Smooth muscle cell (in vitro differentiated cells): ENCODE results near the gene RGS21. TPM values are rescaled to one million over a fixed set of nuclear protein-coding genes. Genes with fewer than 3 reads are reported as not detected.

ENCODE experiments used
- DNase-seq: peaks from one replicate; lab custom pipeline; 2025; ENCODE audit not compliant: unreplicated experiment; lab: John Stamatoyannopoulos, UW
- H2AFZ ChIP-seq: fragments of 200-600 bp; sonication (generic); 2 replicates; pipeline ENCODE4 v1.6.0; 2016; ENCODE audit warnings: antibody characterized with exemption, low read depth, mild to moderate bottlenecking
- H3F3A ChIP-seq: fragments of 200-600 bp; sonication (generic); 2 replicates; pipeline ENCODE4 v1.6.0; 2017; ENCODE audit warnings: antibody characterized with exemption, low read depth
- H3K27ac ChIP-seq: fragments of 200-600 bp; sonication (generic); 2 replicates; pipeline ENCODE4 v1.5.1; 2016; ENCODE audit warnings: low read depth, mild to moderate bottlenecking
- H3K27me3 ChIP-seq: fragments of 200-600 bp; sonication (generic); 2 replicates; pipeline ENCODE4 v1.6.1; 2016; ENCODE audit warnings: low read depth, mild to moderate bottlenecking
- H3K36me3 ChIP-seq: fragments of 200-600 bp; sonication (generic); 2 replicates; pipeline ENCODE4 v1.5.1; 2016; ENCODE audit warnings: low read depth
- H3K4me1 ChIP-seq: fragments of 200-600 bp; sonication (generic); 2 replicates; pipeline ENCODE4 v1.5.1; 2016; ENCODE audit warnings: low read depth
- H3K4me2 ChIP-seq: fragments of 200-600 bp; sonication (generic); 2 replicates; pipeline ENCODE4 v1.6.0; 2016; ENCODE audit warnings: mild to moderate bottlenecking
- H3K4me3 ChIP-seq: fragments of 200-600 bp; sonication (generic); 2 replicates; pipeline ENCODE4 v1.5.1; 2016; ENCODE audit warnings: mild to moderate bottlenecking
- H3K79me2 ChIP-seq: fragments of 200-600 bp; sonication (generic); 2 replicates; pipeline ENCODE4 v1.6.0; 2016; ENCODE audit warnings: low read depth, mild to moderate bottlenecking
- H3K9ac ChIP-seq: fragments of 200-600 bp; sonication (generic); 2 replicates; pipeline ENCODE4 v1.6.0; 2016; ENCODE audit warnings: low read depth
- H3K9me3 ChIP-seq: fragments of 200-600 bp; sonication (generic); replicated peaks from 2 replicates; pipeline ENCODE4 v1.5.1; 2016; ENCODE audit warnings: low read depth
- H4K20me1 ChIP-seq: fragments of 200-600 bp; sonication (generic); 2 replicates; pipeline ENCODE4 v1.6.0; 2016; ENCODE audit warnings: low read depth
- CTCF ChIP-seq: fragments of 200-600 bp; sonication (generic); IDR thresholded peaks from 2 replicates; pipeline ENCODE4 v1.5.1; 2017; ENCODE audit warnings: borderline replicate concordance, mild to moderate bottlenecking, antibody characterized with exemption; ENCODE audit not compliant: insufficient read depth, poor library complexity, severe bottlenecking
- WGBS: methylation state at CpG from one replicate; pipeline ENCODE4 v1.1.7; 2016; ENCODE audit warnings: low lambda C conversion rate; 5-methylcytosine and 5-hydroxymethylcytosine counted together
- polyA plus RNA-seq: library from polyadenylated mRNA; unstranded; fragments of >200 nt; fragmentation: Nextera tagmentation; extraction: Ambion mirVana; gene quantifications from 2 replicates; pipeline ENCODE4 v1.2.1, GENCODE V29; 2016
- total RNA-seq: library from RNA; depleted of rRNA; stranded (reverse); fragments of >200 nt; gene quantifications from 2 replicates; pipeline ENCODE4 v1.2.3, GENCODE V29; 2014

Gene RGS21
- total and polyA plus RNA-seq, 2 experiments from 2014 or later, result not detected

- no peaks in the 10 kb centered on the region for H3K4me1 ChIP-seq
- DNase-seq, result no peak
- no peak overlapping the region for H3K4me2 ChIP-seq
- H4K20me1 ChIP-seq, result no peaks in the 10 kb centered on the region
- H3F3A ChIP-seq, result no peaks in the 10 kb centered on the region
- no peak overlapping the region for H3K27ac ChIP-seq
- no peaks in the 10 kb centered on the region for H3K27me3 ChIP-seq
- H2AFZ ChIP-seq, result no peak overlapping the region
- H3K79me2 ChIP-seq, result no peaks in the 10 kb centered on the region
- WGBS, result 73% methylated on average over 1 of the region's 1 CpG
- no peaks in the 10 kb centered on the region for H3K36me3 ChIP-seq
- H3K9me3 ChIP-seq, result no peaks in the 10 kb centered on the region
- H3K4me3 ChIP-seq, result no peak overlapping the region
- H3K9ac ChIP-seq, result no peak overlapping the region
- no peak for TF ChIP-seq CTCF
These were observed 32.5 kb downstream of the RGS21 start for GRCh38 chr1:192349314-192349713.

GRCh38 chr1:192350356-192350755 lies 33.6 kb downstream of the RGS21 start:
- WGBS, result 73% methylated on average over 3 of the region's 3 CpGs
- no peaks in the 10 kb centered on the region for H3F3A ChIP-seq
- no peak for DNase-seq
- H3K4me3 ChIP-seq, result no peak overlapping the region
- no peak overlapping the region for H3K27ac ChIP-seq
- TF ChIP-seq CTCF, result no peak
- H3K9me3 ChIP-seq, result no peaks in the 10 kb centered on the region
- H4K20me1 ChIP-seq, result no peaks in the 10 kb centered on the region
- no peak overlapping the region for H2AFZ ChIP-seq
- no peak overlapping the region for H3K4me2 ChIP-seq
- no peaks in the 10 kb centered on the region for H3K79me2 ChIP-seq
- no peaks in the 10 kb centered on the region for H3K4me1 ChIP-seq
- H3K36me3 ChIP-seq, result no peaks in the 10 kb centered on the region
- no peak overlapping the region for H3K9ac ChIP-seq
- no peaks in the 10 kb centered on the region for H3K27me3 ChIP-seq

DNA sequence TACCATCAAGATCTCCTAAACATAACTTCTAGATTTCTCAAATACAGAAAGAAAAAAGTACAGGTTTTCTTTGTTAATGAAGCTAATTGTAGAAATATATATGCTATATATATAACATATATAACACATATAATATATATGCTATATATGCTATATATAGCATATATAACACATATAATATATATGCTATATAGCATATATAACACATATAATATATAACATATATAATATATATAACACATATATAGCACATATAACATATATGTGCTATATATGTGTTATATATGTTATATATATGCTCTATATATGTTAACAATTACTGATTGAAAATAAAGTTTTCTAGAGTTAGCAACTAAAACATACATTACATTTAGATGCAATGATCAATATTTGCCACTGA lies 34.8 kb downstream of the RGS21 start:
- H3F3A ChIP-seq, result no peaks in the 10 kb centered on the region
- TF ChIP-seq CTCF, result no peak
- no peak overlapping the region for H3K9ac ChIP-seq
- DNase-seq, result no peak
- no peak overlapping the region for H3K27ac ChIP-seq
- H4K20me1 ChIP-seq, result no peaks in the 10 kb centered on the region
- H3K4me1 ChIP-seq, result no peaks in the 10 kb centered on the region
- no peak overlapping the region for H2AFZ ChIP-seq
- H3K36me3 ChIP-seq, result no peaks in the 10 kb centered on the region
- no peaks in the 10 kb centered on the region for H3K9me3 ChIP-seq
- no peaks in the 10 kb centered on the region for H3K79me2 ChIP-seq
- H3K4me2 ChIP-seq, result no peak overlapping the region
- no peak overlapping the region for H3K4me3 ChIP-seq
- no peaks in the 10 kb centered on the region for H3K27me3 ChIP-seq

GRCh38 chr1:192357924-192358323 lies 41.1 kb downstream of the RGS21 start:
- TF ChIP-seq CTCF, result no peak
- no peaks in the 10 kb centered on the region for H3K27me3 ChIP-seq
- DNase-seq, result no peak
- no peaks in the 10 kb centered on the region for H3F3A ChIP-seq
- no peak overlapping the region for H3K9ac ChIP-seq
- 87% methylated on average over 4 of the region's 4 CpGs for WGBS
- H3K9me3 ChIP-seq, result no peaks in the 10 kb centered on the region
- H3K79me2 ChIP-seq, result no peaks in the 10 kb centered on the region
- no peaks in the 10 kb centered on the region for H3K4me1 ChIP-seq
- no peak overlapping the region for H2AFZ ChIP-seq
- H3K27ac ChIP-seq, result no peak overlapping the region
- no peak overlapping the region for H3K4me3 ChIP-seq
- no peak overlapping the region for H3K4me2 ChIP-seq
- H3K36me3 ChIP-seq, result no peaks in the 10 kb centered on the region
- H4K20me1 ChIP-seq, result no peaks in the 10 kb centered on the region
